Activated naive CD4-positive, alpha-beta T cell treated with anti-CD3 and anti-CD28 coated beads for 36 hours (primary cell): ENCODE results near the gene ALG1L2. TPM values are rescaled to one million over a fixed set of nuclear protein-coding genes. Genes with fewer than 3 reads are reported as not detected.
"Not testable (repeated sequence)": the region's sequence is repeated elsewhere in the genome, so short reads cannot be mapped to it uniquely, and the experiment has no call there.

Experiments
- CTCF ChIA-PET: fragments of 350-600 bp; sonication (Branson Sonifier 250); formaldehyde crosslinking; loops from one replicate; lab custom pipeline; 2021; ENCODE audit warnings: antibody characterized with exemption; lab: Charles Lee
- DNase-seq: peaks from one replicate; pipeline ENCODE4 v3.0.0-alpha.2; 2020
- H3K27ac Mint-ChIP-seq: one replicate; pipeline ENCODE4 v1.8.0; 2021; ENCODE audit warnings: mild to moderate bottlenecking, mixed read lengths
- H3K27me3 Mint-ChIP-seq: one replicate; pipeline ENCODE4 v1.8.0; 2021; ENCODE audit warnings: low read depth, mixed read lengths
- H3K36me3 Mint-ChIP-seq: one replicate; pipeline ENCODE4 v1.8.0; 2021; ENCODE audit warnings: low read depth, mixed read lengths
- H3K4me1 Mint-ChIP-seq: one replicate; pipeline ENCODE4 v1.8.0; 2021; ENCODE audit warnings: low read depth, mixed read lengths
- H3K4me3 Mint-ChIP-seq: one replicate; pipeline ENCODE4 v1.8.0; 2021; ENCODE audit warnings: mild to moderate bottlenecking, moderate library complexity, mixed read lengths
- H3K9me3 Mint-ChIP-seq: one replicate; pipeline ENCODE4 v1.8.0; 2021; ENCODE audit warnings: mixed read lengths
- intact Hi-C: fragments of 100-400 bp; cut with micrococcal nuclease; formaldehyde crosslinking; loops from one replicate; pipeline ENCODE4 v1.15.1; 2023
- total RNA-seq, 2 experiments: library from RNA; stranded (reverse); gene quantifications; one replicate each; pipeline ENCODE4 v1.2.3, GENCODE V29; 2021

ALG1L2 gene
- total RNA-seq, 2 experiments from 2014 or later = not detected

DNA sequence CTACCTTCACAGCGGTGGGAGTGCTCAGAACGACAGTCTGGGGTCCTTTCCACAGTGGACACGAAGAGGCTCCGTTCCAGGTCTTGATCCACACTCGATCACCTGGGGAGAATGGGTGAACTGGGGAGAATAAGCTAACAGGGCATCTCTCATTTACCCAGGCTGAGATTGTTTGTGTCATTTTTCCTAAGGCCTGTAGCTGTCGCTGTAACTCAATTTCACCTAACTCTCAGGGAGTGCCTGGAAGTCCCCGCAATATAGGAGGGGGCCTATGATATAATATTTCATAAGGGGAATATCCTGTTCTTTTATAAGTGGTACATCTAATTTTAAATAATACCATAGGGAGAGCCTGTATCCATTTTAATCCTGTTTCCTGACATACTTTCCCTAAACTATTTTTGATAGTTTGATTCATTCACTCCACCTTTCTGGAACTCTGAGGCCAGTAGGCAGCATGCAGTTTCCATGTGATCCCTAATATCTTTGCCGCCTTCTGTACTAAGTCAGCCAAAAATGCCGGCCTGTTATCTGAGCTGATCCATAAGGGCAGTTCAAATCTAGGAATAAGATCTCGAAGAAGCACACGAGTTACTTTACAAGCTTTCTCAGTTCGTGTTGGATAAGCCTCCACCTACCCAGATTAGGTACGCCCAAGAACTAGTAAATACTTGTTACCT lies 62.2 kb downstream of the ALG1L2 start:
- H3K9me3 Mint-ChIP-seq, intact Hi-C loops, H3K4me3 Mint-ChIP-seq, DNase-seq, CTCF ChIA-PET, H3K4me1 Mint-ChIP-seq, H3K36me3 Mint-ChIP-seq, H3K27me3 Mint-ChIP-seq, H3K27ac Mint-ChIP-seq: not testable (repeated sequence)

DNA sequence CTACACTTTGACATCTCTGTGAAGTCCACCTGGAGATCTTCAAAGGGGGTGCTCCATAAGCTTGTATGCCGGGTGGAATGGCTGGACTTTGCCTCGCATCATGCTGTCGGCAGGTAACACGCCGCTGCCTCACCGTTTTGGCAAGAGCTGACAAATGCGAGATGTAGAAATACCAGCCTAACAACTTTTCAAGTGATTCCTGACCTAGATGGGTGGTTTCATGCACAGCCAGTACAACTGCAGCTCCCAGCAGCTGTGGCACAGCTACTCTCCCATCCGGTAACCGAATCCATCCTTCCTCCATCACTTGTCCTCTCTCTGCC lies 62.7 kb downstream of the ALG1L2 start:
- DNase-seq, CTCF ChIA-PET, H3K4me1 Mint-ChIP-seq, H3K27me3 Mint-ChIP-seq, H3K27ac Mint-ChIP-seq, H3K36me3 Mint-ChIP-seq, H3K4me3 Mint-ChIP-seq, intact Hi-C loops, H3K9me3 Mint-ChIP-seq: not testable (repeated sequence)

DNA sequence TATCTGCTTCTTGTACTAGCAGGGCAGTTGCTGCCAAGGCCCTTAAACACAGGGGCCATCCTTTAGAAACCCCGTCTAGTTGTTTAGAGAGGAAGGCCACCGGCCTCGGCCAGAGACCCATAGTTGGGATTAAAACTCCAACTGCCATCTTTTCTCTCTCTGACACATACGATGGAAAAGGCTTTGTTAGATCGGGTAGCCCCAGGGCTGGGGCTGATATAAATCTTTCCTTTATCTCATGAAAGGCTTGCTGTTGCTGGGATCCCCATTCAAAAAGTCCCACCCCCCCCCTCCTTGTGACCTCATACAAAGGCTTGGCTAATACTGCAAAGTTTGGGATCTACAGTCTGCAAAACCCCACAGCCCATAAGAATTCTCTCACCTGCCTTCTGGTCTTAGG lies 63.8 kb downstream of the ALG1L2 start:
- intact Hi-C loops, H3K27me3 Mint-ChIP-seq, DNase-seq, H3K36me3 Mint-ChIP-seq, H3K27ac Mint-ChIP-seq, H3K9me3 Mint-ChIP-seq, H3K4me3 Mint-ChIP-seq, CTCF ChIA-PET, H3K4me1 Mint-ChIP-seq: not testable (repeated sequence)

DNA sequence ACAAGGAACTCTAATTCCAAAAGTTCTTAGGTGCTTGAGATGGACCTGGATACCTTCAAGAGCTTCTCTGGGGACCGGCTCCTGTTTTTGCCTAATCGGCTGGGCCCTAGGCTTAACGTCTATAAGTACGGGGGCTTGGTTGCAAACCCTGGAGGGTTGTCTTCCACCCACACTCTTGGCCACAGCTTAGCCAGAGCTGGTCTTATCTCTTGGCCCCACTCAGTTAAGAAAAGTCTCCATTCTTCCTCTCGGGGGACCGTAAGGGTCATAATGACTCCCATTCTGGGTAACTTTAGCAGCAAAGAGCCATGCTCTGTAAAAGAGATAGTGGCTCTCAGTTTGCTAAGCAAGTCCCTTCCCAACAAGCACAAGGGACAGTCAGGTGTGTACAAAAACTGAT lies 64.8 kb downstream of the ALG1L2 start:
- H3K4me3 Mint-ChIP-seq, H3K27me3 Mint-ChIP-seq, H3K27ac Mint-ChIP-seq, intact Hi-C loops, H3K4me1 Mint-ChIP-seq, CTCF ChIA-PET, H3K36me3 Mint-ChIP-seq, H3K9me3 Mint-ChIP-seq, DNase-seq: not testable (repeated sequence)

Other genes starting within 250 kb of the ALG1L2 start
- gene TMCC1, start 188.1 kb upstream of the ALG1L2 start, total RNA-seq = 10 to 100 TPM; 13.6 to 14.3 TPM
- gene TRH, start 107.1 kb upstream of the ALG1L2 start, total RNA-seq = not detected